ENCODE results near the gene SPDYE1. TPM values are rescaled to one million over a fixed set of nuclear protein-coding genes. Genes with fewer than 3 reads are reported as not detected.
"Not testable (repeated sequence)": the region's sequence is repeated elsewhere in the genome, so short reads cannot be mapped to it uniquely, and the experiment has no call there.

Gene SPDYE1
- total and polyA plus RNA-seq, 2 donors (not counting 1 experiment from before 2014, with no cell fraction given), result under 0.01 TPM; not detected in 1

DNA sequence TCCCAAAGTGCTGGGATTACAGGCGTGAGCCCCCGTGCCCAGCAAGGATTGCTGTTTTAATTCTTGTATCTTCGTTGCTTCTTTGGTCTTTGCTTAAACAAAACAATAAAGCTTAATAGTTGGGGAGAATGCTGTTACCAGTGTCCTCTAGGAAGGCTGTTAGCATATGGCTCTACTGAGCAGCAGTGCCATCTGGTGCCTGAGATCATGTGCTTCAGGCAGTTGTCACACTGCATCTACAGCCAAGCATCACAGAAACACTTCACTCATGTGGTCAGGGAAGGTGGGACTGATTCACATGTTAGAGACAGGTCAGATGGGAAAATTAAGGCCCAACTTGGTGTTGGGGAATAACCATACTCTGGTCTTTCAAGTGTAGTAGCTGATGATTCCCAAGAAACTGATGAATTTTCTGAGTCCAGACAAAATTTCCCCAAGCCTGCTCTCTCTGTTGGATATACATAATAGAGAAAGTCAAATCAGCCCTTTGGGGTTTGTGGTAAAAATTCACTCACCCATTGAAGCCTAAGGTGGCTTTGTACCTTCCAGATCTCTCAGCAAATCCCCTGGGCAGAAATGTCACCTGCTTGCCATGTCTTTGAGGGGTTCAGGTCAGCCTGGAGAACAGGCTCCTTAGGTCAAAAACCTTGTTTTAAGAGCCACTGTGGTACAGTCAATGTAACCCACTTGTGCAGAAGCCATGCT is 43.0 kb upstream of the SPDYE1 start:
- DNase-seq (ENCODE audit: low read depth in 2 of 2), result peak; percentile 58 to 66
- H2AFZ ChIP-seq (ENCODE audit: low read length), result no peak overlapping the region
- H3K79me2 ChIP-seq (ENCODE audit: control insufficient read depth, insufficient read depth, low read length), result no peaks in the 10 kb centered on the region
- no peaks in the 10 kb centered on the region for H3K4me1 ChIP-seq (ENCODE audit: control insufficient read depth, extremely low read depth, insufficient read depth, low read length)
- H3K9ac ChIP-seq (ENCODE audit: insufficient read depth, low read length), result no peak overlapping the region
- no peak overlapping the region for H3K27ac ChIP-seq (ENCODE audit: insufficient read depth, low read length)
- no peak overlapping the region for H3K4me2 ChIP-seq (ENCODE audit: extremely low read depth, insufficient read depth, low read length)
- no peaks in the 10 kb centered on the region for H3K36me3 ChIP-seq (ENCODE audit: control insufficient read depth, insufficient read depth, low read length)
- H3K4me3 ChIP-seq (replicated peaks in 1 of 4; ENCODE audit: control extremely low read depth in 1 of 4, insufficient read depth in 1 of 4, low read depth in 3 of 4, low read length in 4 of 4), result no peak overlapping the region
- H3K9me3 ChIP-seq (ENCODE audit: control insufficient read depth, insufficient read depth, low read depth, low read length), result no peaks in the 10 kb centered on the region
- no peaks in the 10 kb centered on the region for H4K20me1 ChIP-seq (ENCODE audit: control insufficient read depth, extremely low read depth, insufficient read depth, low read length)
- no peaks in the 10 kb centered on the region for H3K27me3 ChIP-seq (ENCODE audit: control insufficient read depth, insufficient read depth, low read length)
- TF ChIP-seq, protein P1, sequence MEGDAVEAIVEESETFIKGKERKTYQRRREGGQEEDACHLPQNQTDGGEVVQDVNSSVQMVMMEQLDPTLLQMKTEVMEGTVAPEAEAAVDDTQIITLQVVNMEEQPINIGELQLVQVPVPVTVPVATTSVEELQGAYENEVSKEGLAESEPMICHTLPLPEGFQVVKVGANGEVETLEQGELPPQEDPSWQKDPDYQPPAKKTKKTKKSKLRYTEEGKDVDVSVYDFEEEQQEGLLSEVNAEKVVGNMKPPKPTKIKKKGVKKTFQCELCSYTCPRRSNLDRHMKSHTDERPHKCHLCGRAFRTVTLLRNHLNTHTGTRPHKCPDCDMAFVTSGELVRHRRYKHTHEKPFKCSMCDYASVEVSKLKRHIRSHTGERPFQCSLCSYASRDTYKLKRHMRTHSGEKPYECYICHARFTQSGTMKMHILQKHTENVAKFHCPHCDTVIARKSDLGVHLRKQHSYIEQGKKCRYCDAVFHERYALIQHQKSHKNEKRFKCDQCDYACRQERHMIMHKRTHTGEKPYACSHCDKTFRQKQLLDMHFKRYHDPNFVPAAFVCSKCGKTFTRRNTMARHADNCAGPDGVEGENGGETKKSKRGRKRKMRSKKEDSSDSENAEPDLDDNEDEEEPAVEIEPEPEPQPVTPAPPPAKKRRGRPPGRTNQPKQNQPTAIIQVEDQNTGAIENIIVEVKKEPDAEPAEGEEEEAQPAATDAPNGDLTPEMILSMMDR (conservative IDR thresholded peaks at IDR 0.05 in 1 of 2, IDR thresholded peaks at IDR 0.05 in 1 of 2; ENCODE audit: low read depth in 1 of 2, low read length in 2 of 2), result peak; percentile 49 to 62
- no peak for TF ChIP-seq EZH2 (IDR thresholded peaks at IDR 0.05; ENCODE audit: low read length, missing control alignments)

DNA sequence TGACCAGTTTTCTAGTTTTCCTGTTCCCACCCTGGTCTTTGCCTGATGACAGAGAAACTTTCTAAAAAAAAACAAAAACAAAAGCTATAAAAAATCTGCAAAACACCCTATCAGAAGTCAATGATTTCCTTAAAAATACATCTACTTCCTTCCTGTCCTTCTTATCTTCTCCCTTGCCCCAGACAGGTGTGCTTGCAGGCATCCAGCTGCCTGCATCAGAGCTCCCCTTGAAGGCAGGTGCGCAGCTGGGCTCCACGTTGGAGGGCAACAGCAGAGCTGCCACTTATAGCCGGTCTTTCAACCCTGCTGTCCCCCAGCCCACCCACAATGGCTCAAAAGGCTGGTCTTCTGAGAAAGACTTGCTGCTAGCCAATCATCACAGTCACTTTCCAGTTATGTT is 41.7 kb upstream of the SPDYE1 start:
- H3K27ac ChIP-seq (ENCODE audit: insufficient read depth, low read length), result no peak overlapping the region
- H3K4me2 ChIP-seq (ENCODE audit: extremely low read depth, insufficient read depth, low read length), result no peak overlapping the region
- H3K79me2 ChIP-seq (ENCODE audit: control insufficient read depth, insufficient read depth, low read length), result no peaks in the 10 kb centered on the region
- no peaks in the 10 kb centered on the region for H4K20me1 ChIP-seq (ENCODE audit: control insufficient read depth, extremely low read depth, insufficient read depth, low read length)
- no peak overlapping the region for H3K4me3 ChIP-seq (replicated peaks in 1 of 4; ENCODE audit: control extremely low read depth in 1 of 4, insufficient read depth in 1 of 4, low read depth in 3 of 4, low read length in 4 of 4)
- no peak for TF ChIP-seq EZH2 (IDR thresholded peaks at IDR 0.05; ENCODE audit: low read length, missing control alignments)
- TF ChIP-seq, protein P1 (conservative IDR thresholded peaks at IDR 0.05 in 1 of 2, IDR thresholded peaks at IDR 0.05 in 1 of 2; ENCODE audit: low read depth in 1 of 2, low read length in 2 of 2), result no peak
- no peaks in the 10 kb centered on the region for H3K4me1 ChIP-seq (ENCODE audit: control insufficient read depth, extremely low read depth, insufficient read depth, low read length)
- no peak overlapping the region for H2AFZ ChIP-seq (ENCODE audit: low read length)
- H3K9me3 ChIP-seq (ENCODE audit: control insufficient read depth, insufficient read depth, low read depth, low read length), result no peaks in the 10 kb centered on the region
- no peaks in the 10 kb centered on the region for H3K27me3 ChIP-seq (ENCODE audit: control insufficient read depth, insufficient read depth, low read length)
- no peaks in the 10 kb centered on the region for H3K36me3 ChIP-seq (ENCODE audit: control insufficient read depth, insufficient read depth, low read length)
- no peak overlapping the region for H3K9ac ChIP-seq (ENCODE audit: insufficient read depth, low read length)
- DNase-seq (ENCODE audit: low read depth in 2 of 2), result no peak

DNA sequence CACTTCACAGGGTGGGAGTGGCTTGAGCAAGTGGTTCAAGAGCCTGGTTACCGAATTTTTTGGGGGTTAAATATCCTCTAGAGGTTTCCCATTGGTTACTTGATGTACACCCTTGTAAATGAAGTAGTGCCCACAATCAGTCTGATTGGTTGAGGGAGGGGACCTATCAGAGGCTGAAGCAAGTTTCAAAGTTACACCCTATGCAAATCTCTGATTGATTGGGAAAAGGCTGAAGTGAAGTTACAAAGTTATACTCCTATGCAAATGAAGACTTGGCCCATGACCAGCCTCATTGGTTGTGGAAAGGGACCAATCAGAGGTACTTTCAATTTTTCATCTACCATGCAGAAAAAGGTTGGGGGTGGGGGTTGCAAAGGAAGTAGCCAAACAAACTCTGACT is 36.8 kb upstream of the SPDYE1 start:
- H3K79me2 ChIP-seq (ENCODE audit: control insufficient read depth, insufficient read depth, low read length), result no peaks in the 10 kb centered on the region
- no peaks in the 10 kb centered on the region for H3K4me1 ChIP-seq (ENCODE audit: control insufficient read depth, extremely low read depth, insufficient read depth, low read length)
- no peak for DNase-seq (ENCODE audit: low read depth in 2 of 2)
- TF ChIP-seq EZH2 (IDR thresholded peaks at IDR 0.05; ENCODE audit: low read length, missing control alignments), result no peak
- TF ChIP-seq, protein P1 (conservative IDR thresholded peaks at IDR 0.05 in 1 of 2, IDR thresholded peaks at IDR 0.05 in 1 of 2; ENCODE audit: low read depth in 1 of 2, low read length in 2 of 2), result no peak
- H3K4me3 ChIP-seq (replicated peaks in 1 of 4; ENCODE audit: control extremely low read depth in 1 of 4, insufficient read depth in 1 of 4, low read depth in 3 of 4, low read length in 4 of 4), result no peak overlapping the region
- no peaks in the 10 kb centered on the region for H3K9me3 ChIP-seq (ENCODE audit: control insufficient read depth, insufficient read depth, low read depth, low read length)
- no peaks in the 10 kb centered on the region for H3K36me3 ChIP-seq (ENCODE audit: control insufficient read depth, insufficient read depth, low read length)
- no peak overlapping the region for H3K27ac ChIP-seq (ENCODE audit: insufficient read depth, low read length)
- no peak overlapping the region for H2AFZ ChIP-seq (ENCODE audit: low read length)
- H4K20me1 ChIP-seq (ENCODE audit: control insufficient read depth, extremely low read depth, insufficient read depth, low read length), result no peaks in the 10 kb centered on the region
- H3K4me2 ChIP-seq (ENCODE audit: extremely low read depth, insufficient read depth, low read length), result no peak overlapping the region
- H3K27me3 ChIP-seq (ENCODE audit: control insufficient read depth, insufficient read depth, low read length), result no peaks in the 10 kb centered on the region
- no peak overlapping the region for H3K9ac ChIP-seq (ENCODE audit: insufficient read depth, low read length)

DNA sequence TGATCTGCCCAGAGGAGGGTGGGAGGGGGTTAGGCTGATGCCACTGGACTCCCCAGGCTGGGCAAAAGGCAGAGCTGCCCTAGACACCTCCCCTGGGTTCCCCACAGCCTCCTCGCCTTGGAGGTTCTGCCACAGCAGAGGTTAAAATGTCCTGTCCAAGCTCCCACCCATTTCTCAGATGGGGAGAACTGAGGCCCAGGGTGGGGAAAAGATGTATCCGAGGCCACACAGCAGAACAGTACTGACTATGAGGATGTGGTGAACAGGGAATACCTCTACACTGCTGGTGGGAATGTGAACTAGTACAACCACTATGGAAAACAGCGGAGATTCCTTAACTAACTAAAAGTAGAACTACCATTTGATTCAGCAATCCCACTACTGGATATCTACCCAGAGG is 31.3 kb upstream of the SPDYE1 start:
- H3K9ac ChIP-seq (ENCODE audit: insufficient read depth, low read length); H3K4me3 ChIP-seq (replicated peaks in 1 of 4; ENCODE audit: control extremely low read depth in 1 of 4, insufficient read depth in 1 of 4, low read depth in 3 of 4, low read length in 4 of 4); H3K9me3 ChIP-seq (ENCODE audit: control insufficient read depth, insufficient read depth, low read depth, low read length); H2AFZ ChIP-seq (ENCODE audit: low read length); H3K4me1 ChIP-seq (ENCODE audit: control insufficient read depth, extremely low read depth, insufficient read depth, low read length); H3K27ac ChIP-seq (ENCODE audit: insufficient read depth, low read length); H3K79me2 ChIP-seq (ENCODE audit: control insufficient read depth, insufficient read depth, low read length); DNase-seq (ENCODE audit: low read depth in 2 of 2); H3K27me3 ChIP-seq (ENCODE audit: control insufficient read depth, insufficient read depth, low read length); H3K4me2 ChIP-seq (ENCODE audit: extremely low read depth, insufficient read depth, low read length); H4K20me1 ChIP-seq (ENCODE audit: control insufficient read depth, extremely low read depth, insufficient read depth, low read length); H3K36me3 ChIP-seq (ENCODE audit: control insufficient read depth, insufficient read depth, low read length): not testable (repeated sequence)

Measured in fibroblast of lung (primary cell).